Activated CD4-positive, alpha-beta T cell treated with anti-CD3 and anti-CD28 coated beads, Interleukin-2, amount 50 U/mL, for 24 hours (primary cell): Measurements from ENCODE around the gene DNAJC4.

Experiments used
- DNase-seq, 2 donors: peaks; one replicate each; pipeline ENCODE4 v3.0.0-alpha.2; 2020; ENCODE audit warnings: low read depth in 1 of 2, low spot score in 1 of 2

Gene DNAJC4

DNA sequence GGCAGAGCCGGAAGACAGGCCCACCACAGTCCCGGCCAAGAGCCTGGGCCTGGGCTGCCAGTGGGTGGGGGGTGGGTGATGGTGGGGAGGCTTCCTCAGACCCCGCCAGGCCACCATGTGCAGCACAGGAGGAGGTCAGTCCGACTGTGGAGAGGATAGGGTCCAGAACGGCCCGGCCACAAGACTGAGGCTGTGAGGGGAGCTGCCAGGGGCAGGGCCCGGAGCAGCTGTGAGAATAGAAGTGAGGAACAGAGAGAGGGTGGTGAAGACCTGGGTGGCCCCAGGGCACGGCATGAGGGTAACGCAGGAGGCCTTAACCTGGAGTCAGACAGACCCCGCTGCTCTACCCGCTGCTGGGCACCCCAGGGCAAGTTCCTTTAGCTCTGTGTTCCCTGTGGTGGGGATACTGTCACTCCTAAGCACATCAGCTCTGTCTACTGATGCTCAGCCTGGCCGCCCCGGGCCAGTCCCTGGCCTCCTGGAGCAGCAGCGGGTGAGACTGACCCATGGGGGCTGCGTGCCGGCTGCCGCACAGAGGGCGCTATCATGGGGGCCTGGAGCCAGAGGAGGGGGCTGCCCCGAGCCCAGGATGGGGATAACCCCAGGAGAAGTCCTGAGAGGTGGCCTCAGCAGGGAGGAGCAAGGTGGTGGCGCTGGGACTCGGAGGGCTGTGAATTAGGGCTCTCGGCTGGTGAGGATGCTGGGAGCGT is 22.1 kb upstream of the DNAJC4 start:
- no peak for DNase-seq

DNA sequence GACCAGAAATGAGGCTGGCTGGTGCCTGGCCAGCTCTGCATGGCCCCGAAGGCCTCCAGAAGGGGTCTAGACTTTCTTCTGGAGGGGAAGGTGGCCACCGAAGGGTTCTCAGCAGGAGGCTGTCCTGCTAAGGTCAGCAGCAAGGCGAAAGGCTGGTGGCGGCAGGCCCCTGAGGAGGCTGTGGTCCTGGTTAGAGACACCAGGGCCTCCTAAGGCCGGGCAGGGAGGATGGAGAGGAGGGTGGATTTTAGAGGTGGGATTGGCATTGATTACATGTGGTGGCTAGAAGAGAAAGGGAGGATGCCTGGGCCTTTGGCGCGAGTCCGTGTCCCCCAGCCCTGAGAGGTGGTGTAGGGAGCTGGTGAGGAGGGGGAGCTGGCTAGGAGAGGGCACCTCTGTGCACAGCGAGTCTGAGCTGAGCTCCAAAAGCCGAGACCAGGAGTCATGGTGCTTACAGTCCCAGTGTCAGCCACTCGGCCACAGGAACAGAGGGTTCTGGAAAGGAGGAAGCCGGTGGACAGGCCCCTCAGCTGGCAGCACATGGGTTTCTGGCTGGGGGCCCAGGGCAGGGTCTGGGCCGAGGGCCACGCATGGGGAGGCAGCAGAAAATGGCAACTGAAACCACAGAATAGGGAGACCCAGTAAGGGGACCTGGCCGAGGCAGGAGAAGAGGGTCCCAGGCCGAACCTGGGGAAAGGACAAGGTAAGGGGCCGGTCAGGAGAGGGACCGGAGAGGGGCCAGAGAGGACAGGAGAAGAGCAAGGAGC is 21.4 kb upstream of the DNAJC4 start:
- no peak for DNase-seq

DNA sequence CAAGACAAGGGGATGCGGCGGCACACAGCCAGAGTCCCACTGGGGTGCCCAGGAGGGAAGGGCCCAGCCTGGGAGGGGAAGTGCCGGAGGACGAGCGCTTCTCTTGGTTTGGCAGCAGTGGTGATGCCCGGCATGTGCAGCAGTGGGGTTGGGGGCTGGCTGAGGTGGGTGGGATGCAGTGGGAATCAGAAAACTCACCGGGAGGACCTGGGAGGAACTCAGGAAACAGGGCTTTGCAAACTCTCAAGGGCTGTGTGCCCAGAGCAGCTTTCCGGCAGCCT is 20.8 kb upstream of the DNAJC4 start:
- DNase-seq = no peak

DNA sequence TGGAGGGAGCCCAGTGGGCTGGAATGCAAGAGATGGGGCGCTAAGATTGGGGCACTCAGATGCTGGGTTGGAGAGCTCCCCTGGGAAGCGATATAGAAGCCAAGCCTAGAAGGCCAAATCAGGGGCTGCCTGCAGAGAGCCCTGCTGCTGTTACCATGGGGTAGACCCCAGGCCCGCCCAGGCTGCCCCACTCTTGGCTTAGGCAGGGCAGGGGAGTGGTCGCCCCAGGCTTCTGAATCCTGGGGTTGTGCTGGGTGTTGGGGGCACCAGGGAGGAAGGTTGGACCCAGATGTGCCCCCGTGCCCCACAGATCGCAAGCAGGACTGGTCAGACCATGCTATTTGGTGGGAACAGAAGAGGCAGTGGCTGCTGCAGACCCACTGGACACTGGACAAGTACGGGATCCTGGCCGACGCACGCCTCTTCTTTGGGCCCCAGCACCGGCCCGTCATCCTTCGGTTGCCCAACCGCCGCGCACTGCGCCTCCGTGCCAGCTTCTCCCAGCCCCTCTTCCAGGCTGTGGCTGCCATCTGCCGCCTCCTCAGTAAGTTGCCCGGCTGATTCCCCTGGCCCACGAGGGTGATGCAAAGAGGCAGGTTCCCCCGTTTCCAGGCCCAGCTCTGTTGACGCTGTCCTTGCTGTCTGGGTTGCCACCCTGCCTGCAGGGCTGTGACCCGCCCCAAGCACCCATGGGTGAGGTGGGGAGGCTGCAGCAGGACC is 19.9 kb upstream of the DNAJC4 start:
- no peak for DNase-seq

GRCh38 chr11:64211181-64211872 is 19.0 kb upstream of the DNAJC4 start:
- DNase-seq = no peak

- no peak for DNase-seq
Measured at GRCh38 chr11:64216879-64217278, 13.5 kb upstream of the DNAJC4 start.

GRCh38 chr11:64218628-64219353 is 11.6 kb upstream of the DNAJC4 start:
- no peak for DNase-seq

DNA sequence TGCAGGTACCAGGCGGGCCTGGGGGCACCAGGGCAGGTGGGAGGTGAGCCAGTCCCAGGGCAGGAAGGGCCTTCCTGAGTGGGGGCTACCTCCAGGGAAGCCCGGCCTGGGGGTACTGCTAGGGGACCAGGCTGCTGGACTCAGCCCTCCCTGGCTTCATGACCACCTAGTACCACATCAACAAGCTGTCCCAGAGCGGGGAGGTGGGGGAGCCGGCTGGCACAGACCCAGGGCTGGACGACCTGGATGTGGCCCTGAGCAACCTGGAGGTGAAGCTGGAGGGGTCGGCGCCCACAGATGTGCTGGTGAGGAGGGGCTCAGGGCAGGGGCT is 11.0 kb upstream of the DNAJC4 start:
- no peak for DNase-seq

DNA sequence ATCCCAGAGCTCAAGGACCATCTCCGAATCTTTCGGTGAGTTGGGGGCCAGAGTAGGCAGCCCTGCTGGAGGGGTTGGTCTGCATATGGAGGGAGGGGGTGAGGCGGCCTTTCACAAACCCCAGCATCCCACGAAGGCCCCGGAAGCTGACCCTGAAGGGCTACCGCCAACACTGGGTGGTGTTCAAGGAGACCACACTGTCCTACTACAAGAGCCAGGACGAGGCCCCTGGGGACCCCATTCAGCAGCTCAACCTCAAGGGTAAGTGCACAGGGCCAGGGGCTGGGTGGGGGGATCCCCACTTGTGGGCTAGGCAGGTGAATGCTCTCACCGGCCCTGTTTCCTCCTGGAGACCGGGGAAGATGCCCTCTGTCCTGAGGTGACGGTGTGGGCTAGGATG is 10.6 kb upstream of the DNAJC4 start:
- DNase-seq = no peak

- no peak for DNase-seq
Measured at GRCh38 chr11:64220271-64220670, 10.1 kb upstream of the DNAJC4 start.

DNA sequence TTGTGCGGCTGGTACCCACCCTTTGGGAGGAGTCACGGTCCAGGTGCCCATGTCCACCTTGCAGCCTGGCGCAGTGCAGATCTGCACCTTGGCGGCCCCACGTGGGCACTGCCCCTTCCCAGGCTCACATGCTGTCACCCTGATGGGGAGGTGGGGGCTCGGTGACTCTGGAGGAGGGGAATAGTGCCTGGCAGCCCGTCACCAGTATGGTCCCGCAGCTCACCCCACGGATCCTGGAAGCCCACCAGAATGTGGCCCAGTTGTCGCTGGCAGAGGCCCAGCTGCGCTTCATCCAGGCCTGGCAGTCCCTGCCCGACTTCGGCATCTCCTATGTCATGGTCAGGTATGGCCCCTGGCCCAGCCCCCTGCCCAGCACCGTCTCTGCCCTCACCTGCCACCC is 9.6 kb upstream of the DNAJC4 start:
- DNase-seq = no peak

DNA sequence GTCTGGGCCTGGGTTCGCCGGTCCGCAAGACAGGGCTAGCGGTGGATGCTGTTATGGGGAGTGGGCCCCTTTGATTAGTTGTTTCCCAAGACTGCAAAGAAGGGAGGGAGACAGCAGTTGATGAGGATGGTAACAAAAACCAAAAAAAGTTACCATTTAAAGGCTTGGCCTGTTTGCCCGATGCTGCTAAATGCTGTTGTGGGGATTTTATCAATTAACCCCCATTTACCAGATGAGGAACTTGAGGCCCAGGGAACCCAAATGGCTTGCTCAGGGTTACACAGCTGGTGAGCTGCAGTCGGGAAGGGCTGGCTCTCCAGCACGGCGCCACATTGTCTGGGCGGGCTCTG is 7.7 kb upstream of the DNAJC4 start:
- no peak for DNase-seq

GRCh38 chr11:64223001-64223651 is 7.2 kb upstream of the DNAJC4 start:
- no peak for DNase-seq

DNA sequence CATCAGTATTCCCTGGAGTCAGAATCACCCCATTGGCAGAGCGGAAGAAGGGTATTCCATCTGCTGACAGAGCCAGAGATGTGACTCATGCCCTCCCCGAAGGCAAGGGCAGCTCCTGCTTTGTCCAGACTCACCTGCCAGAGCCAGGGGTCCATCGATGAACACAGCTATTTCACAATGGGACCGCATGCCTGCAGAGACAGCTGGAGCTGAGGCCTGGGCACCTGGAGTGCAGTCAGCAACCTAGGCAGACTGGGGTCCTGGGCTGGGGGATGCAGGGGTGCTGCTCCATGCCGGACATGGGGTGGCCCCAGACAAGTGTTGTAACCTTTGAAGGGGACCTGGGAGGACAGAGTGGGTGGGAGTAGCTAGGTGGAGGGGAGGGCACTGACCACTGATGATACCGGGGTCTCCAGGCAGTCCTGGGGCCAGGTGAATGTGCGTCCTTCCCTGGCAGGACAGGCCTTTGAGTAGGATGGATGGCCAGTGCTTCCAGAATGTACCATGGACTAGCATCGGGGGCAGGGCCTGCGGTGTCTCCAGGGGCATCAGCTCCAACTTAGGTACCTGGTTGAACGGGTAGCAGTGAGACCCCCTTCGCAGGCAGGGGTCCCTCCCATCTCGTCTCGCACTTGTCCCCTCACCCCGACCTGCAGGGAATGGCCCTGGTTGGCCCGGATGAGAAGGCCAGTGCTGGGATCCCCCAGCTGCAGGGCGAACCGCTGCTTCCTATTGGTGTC is 6.0 kb upstream of the DNAJC4 start:
- no peak for DNase-seq

GRCh38 chr11:64224891-64225607 is 5.3 kb upstream of the DNAJC4 start:
- DNase-seq = no peak

GRCh38 chr11:64225608-64226506 is 4.5 kb upstream of the DNAJC4 start, which contains the start of the genes NUDT22 and TRPT1:
TSS of gene NUDT22 (plus strand) at chr11:64226274. CDS start at chr11:64226653, 379 bp downstream.
TSS of gene TRPT1 (minus strand) at chr11:64226186. CDS start at chr11:64225860, 326 bp downstream.
- peak; percentile 94 for DNase-seq

- no peak for DNase-seq
Measured at GRCh38 chr11:64226507-64227051, 3.8 kb upstream of the DNAJC4 start.

DNA sequence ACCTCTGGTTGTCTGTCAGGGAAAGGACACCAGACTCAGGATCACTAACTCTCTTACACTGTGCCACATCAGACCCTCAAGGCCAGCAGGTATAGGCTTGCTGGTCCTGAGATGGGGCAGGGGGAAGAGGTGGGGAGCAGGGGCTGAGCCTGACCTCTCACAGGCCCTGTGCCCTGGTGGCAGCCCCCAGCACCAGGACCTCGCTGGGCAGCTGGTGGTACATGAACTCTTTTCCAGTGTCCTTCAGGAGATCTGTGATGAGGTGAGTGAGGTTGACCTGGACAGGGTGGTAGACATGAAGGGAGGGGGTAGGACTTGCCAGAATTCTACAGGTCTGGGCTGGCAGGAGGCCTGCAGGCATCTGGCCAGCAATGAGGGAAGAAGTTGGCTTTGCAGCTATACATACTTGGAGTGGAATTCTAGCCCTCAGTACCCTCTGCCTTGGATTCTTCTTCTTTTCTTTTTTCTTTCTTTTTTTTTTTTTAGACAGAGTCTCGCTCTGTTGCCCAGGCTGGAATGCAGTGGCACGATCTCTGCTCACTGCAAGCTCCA is 2.9 kb upstream of the DNAJC4 start:
- no peak for DNase-seq
